Right lobe of liver (tissue), 6 donors: Measurements from ENCODE around the gene KLF16. TPM values are rescaled to one million over a fixed set of nuclear protein-coding genes. Genes with fewer than 3 reads are reported as not detected.

Experiments used
- ATAC-seq, 4 donors: fragments of 200-7000 bp; cut with Tn5 transposase; one replicate each; pipeline ENCODE4 v1.9.1; 2020; ENCODE audit warnings: mild to moderate bottlenecking in 4 of 4, moderate library complexity in 4 of 4
- DNase-seq, 3 donors: peaks; one replicate each; pipeline ENCODE4 v3.0.0-alpha.2; 2020
- H3K27ac ChIP-seq, 3 donors: fragments of 200-600 bp; one replicate each; pipeline ENCODE4 v1.8.0; 2022
- H3K27me3 ChIP-seq, 2 donors: fragments of 200-600 bp; one replicate each; pipeline ENCODE4 v1.8.0; 2022
- H3K36me3 ChIP-seq, 4 donors: fragments of 200-600 bp; sonication (generic) in 1 of 4; one replicate each; pipeline versions ENCODE4 v1.5.1 to v1.8.0; 2017 to 2022; ENCODE audit warnings: control low read depth in 1 of 4
- H3K4me1 ChIP-seq, 4 donors: fragments of 200-600 bp; sonication (generic) in 1 of 4; one replicate each; pipeline versions ENCODE4 v1.5.1 to v1.8.0; 2017 to 2022; ENCODE audit warnings: control low read depth in 1 of 4
- H3K4me3 ChIP-seq, 3 donors: fragments of 200-600 bp; one replicate each; pipeline ENCODE4 v1.8.0; 2022
- H3K9me3 ChIP-seq, 4 donors: fragments of 200-600 bp; sonication (generic) in 1 of 4; one replicate each; pipeline versions ENCODE4 v1.5.1 to v1.8.0; 2017 to 2022; ENCODE audit warnings: control low read depth in 1 of 4
- POLR2A ChIP-seq: fragments of 450-650 bp; IDR thresholded peaks from one replicate; pipeline ENCODE4 v1.6.1; 2017; ENCODE audit warnings: antibody characterized with exemption, mild to moderate bottlenecking
- WGBS: methylation state at CpG from one replicate; pipeline ENCODE4 v1.1.6; 2018; ENCODE audit warnings: low coverage, low lambda C conversion rate; ENCODE audit not compliant: insufficient coverage; ENCODE audit errors: missing lambda C conversion rate; 5-methylcytosine and 5-hydroxymethylcytosine counted together
- intact Hi-C, 2 donors: fragments of 100-400 bp; cut with DNase I; formaldehyde crosslinking; loops; one replicate each; pipeline versions ENCODE4 v1.11.2 to v1.14.1; 2022
- total RNA-seq, 6 experiments: library from RNA; depleted of rRNA in 2 of 6; stranded (reverse); fragments of >200 nt in 2 of 6; fragmentation: NEBNext Ultra II Directional in 3 of 6; extraction: Animal tissue kit (Norgen Biotek cat#: 25700) in 3 of 6; gene quantifications; one replicate each; pipeline versions ENCODE4 v1.1.0 to v1.2.4, GENCODE V29; 2016 to 2023
- TF ChIP-seq, protein P1 (sequence below), 4 donors: fragments of 200-600 bp in 3 of 4; fragments of 450-650 bp in 1 of 4; IDR thresholded peaks; one replicate each; pipeline versions ENCODE4 v1.5.1 to v1.8.0; 2016 to 2022; ENCODE audit warnings: antibody characterized with exemption in 4 of 4, mild to moderate bottlenecking in 2 of 4
- donor health status: DM: no; HTN: yes; CAD: no.
- donor health status: DM: no; HTN: no; CAD: no.
- donor health status: DM: no; HTN: no; CAD: no.
- donor health status: DM: no; HTN: yes; CAD: no.
- donor health status: DM: no; HTN: yes; CAD: no.

Gene KLF16
- total RNA-seq, 6 experiments from 2014 or later = 9.9 to 23.6 (median 10.8) TPM

DNA sequence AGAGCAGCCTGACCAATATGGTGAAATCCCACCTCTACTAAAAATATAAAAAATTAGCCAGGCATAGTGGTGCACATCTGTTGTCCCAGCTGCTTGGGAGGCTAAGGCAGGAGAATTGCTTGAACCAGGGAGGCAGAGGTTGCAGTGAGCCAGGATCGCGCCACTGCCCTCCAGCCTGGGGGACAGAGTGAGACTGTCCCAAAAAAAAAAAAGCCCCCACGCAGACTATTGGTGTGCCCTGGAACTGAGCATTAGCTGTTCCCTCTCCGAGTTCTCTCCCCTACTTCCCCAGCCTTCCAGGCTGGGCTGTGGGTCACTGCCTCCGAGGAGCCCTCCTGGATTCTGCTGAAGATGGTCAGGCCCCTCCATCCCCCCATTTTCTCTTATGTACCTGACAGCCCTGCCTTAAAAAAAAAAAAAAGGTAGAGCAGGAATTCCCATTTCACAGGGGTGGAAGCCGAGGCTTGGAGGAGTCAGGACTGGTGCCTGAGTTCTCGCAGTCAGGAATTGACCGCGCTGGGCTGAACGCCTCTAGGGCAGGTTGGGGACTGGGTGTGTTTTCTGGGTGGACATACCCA lies 43.7 kb upstream of the KLF16 start:
- intact Hi-C loops = no loop called here
- peaks cover 0 to 13% (median 0%) of the 10 kb centered on the region in 4 donors for H3K4me1 ChIP-seq
- ATAC-seq (no peak), DNase-seq (no peak)
- H3K4me3 ChIP-seq = no peak overlapping the region
- H3K27me3 ChIP-seq = no peaks in the 10 kb centered on the region
- H3K36me3 ChIP-seq = no peaks in the 10 kb centered on the region
- 98% methylated on average over 6 of the region's 10 CpGs for WGBS
- TF ChIP-seq POLR2A = no peak
- TF ChIP-seq, protein P1, sequence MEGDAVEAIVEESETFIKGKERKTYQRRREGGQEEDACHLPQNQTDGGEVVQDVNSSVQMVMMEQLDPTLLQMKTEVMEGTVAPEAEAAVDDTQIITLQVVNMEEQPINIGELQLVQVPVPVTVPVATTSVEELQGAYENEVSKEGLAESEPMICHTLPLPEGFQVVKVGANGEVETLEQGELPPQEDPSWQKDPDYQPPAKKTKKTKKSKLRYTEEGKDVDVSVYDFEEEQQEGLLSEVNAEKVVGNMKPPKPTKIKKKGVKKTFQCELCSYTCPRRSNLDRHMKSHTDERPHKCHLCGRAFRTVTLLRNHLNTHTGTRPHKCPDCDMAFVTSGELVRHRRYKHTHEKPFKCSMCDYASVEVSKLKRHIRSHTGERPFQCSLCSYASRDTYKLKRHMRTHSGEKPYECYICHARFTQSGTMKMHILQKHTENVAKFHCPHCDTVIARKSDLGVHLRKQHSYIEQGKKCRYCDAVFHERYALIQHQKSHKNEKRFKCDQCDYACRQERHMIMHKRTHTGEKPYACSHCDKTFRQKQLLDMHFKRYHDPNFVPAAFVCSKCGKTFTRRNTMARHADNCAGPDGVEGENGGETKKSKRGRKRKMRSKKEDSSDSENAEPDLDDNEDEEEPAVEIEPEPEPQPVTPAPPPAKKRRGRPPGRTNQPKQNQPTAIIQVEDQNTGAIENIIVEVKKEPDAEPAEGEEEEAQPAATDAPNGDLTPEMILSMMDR (IDR thresholded peaks at IDR 0.05) = no peak
- no peaks in the 10 kb centered on the region for H3K9me3 ChIP-seq
- no peak overlapping the region for H3K27ac ChIP-seq

DNA sequence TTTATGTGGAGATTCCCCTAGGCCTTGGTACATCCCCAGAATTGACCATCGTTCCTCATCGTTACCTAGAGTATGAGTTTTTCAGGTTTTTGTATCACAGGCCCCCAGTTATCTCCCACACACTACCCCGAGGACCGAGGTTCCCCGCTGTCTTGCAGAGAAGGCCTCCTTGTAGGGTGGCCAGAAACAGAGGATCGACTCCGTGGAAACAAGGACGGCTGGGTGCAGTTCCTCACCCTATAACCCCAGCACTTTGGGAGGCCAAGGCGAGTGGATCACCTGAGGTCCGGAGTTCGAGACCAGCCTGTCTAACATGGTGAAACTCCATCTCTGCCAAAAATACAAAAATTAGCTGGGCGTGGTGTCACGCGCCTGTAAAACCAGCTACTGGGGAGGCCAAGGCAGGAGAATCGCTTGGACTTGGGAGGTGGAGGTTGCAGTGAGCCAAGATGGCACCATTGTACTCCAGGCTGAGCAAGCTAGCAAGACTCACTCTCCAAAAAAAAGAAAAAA lies 42.5 kb upstream of the KLF16 start:
- Histone ChIP-seq H3K36me3 (no peaks in the 10 kb centered on the region), H3K9me3 (no peaks in the 10 kb centered on the region), H3K27me3 (no peaks in the 10 kb centered on the region), H3K27ac (peak overlapping the region; percentile 31 to 79 (median 48)), H3K4me1 (peaks cover 0 to 13% (median 0%) of the 10 kb centered on the region in 4 donors), H3K4me3 (peak overlapping the region; percentile 51 to 72 (median 63))
- TF ChIP-seq POLR2A = no peak
- TF ChIP-seq, protein P1 (IDR thresholded peaks at IDR 0.05) = no peak
- WGBS = 70% methylated on average over 10 of the region's 15 CpGs
- intact Hi-C loops = no loop called here
- DNase-seq (no peak), ATAC-seq (no peak)

DNA sequence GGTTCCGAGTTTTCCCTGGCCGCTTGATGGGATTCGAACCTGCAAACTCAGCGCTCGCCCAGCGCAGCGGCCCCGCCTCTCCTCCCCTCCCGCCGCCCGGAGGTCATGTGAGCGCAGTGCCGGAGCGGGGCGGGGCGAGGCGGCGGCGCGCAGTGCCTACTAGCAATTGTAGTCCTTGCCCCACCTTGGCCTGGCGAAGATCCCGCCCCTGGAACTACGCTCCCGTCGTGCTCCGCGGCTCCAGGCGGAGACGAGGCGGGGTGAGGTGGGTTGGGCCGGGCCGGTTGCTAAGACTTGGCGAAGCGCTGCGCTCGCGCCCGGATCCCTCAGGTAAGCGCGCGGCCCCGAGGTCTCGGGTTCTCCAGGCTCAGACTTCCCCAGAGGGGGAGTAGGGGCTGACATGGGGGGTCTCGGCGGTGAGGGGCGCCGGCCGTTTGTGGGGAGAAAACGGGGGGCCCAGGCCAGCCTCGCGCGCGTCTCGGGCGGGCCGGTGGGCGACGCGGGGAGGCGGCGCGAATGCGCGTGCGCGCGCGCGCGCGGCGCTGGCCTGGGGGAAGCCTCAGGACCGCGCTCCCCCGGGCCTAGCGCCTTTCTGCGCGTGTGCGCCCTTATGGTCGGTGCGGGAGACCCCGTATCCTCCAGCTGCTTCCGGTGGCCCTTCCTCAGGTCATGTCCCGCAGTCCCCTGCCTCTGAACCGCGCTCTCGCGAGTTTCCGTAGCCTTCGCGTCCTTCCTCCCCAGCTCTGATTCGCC lies 41.9 kb upstream of the KLF16 start, which contains the start of the genes ADAT3 and SCAMP4:
ADAT3 (plus strand) TSS at position 290 of the 753 bp plus-strand sequence. CDS start 6,649 bp downstream, outside the sequence.
SCAMP4 (plus strand) TSS at position 290 of the 753 bp plus-strand sequence. CDS start 9,621 bp downstream, outside the sequence.
- Histone ChIP-seq H3K27ac (peak within 1 kb of the TSS; percentile 31 to 79 (median 48)), H3K4me1 (peaks cover 0 to 13% (median 0%) of the 10 kb centered on the region in 4 donors), H3K4me3 (peak within 1 kb of the TSS; percentile 51 to 72 (median 63)), H3K27me3 (no peaks in the 10 kb centered on the region), H3K36me3 (no peaks in the 10 kb centered on the region), H3K9me3 (no peaks in the 10 kb centered on the region)
- WGBS = under 1% methylated on average over 13 of the region's 92 CpGs
- TF ChIP-seq, protein P1 (IDR thresholded peaks at IDR 0.05) = no peak
- peak; percentile 80 for TF ChIP-seq POLR2A
- intact Hi-C loops = no loop called here
- DNase-seq (peak; percentile 100), ATAC-seq (peak; percentile 91 to 97 (median 94))

DNA sequence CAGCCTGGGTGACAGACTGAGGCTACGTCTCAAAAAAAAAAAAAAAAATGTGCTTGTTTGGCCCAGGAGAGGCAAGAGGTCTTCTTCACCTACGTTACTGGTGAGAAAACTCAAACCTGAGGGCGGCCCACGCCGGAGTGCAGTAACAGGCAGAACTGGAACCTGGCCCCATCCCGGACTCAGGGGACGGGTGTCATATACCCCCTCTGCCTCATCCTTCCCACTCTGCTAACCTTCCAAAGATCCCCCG lies 41.4 kb upstream of the KLF16 start:
- H3K4me3 ChIP-seq = peak overlapping the region in 2 of 3 donors; percentile 63 to 72

More for the DNA sequence above, 41.4 kb upstream of the KLF16 start:
- intact Hi-C loops = no loop called here
- no peaks in the 10 kb centered on the region for H3K9me3 ChIP-seq
- DNase-seq = no peak
- H3K36me3 ChIP-seq = no peaks in the 10 kb centered on the region
- TF ChIP-seq, protein P1 (IDR thresholded peaks at IDR 0.05) = no peak
- TF ChIP-seq POLR2A = no peak
- ATAC-seq = no peak
- no peaks in the 10 kb centered on the region for H3K27me3 ChIP-seq
- 4% methylated on average over 3 of the region's 8 CpGs for WGBS
- H3K27ac ChIP-seq = peak overlapping the region in 2 of 3 donors; percentile 21 to 79
- H3K4me1 ChIP-seq = peaks cover 0 to 13% (median 0%) of the 10 kb centered on the region in 4 donors
